Mesothelial cell of epicardium (in vitro differentiated cells): ENCODE results near the gene EIF3A. TPM values are rescaled to one million over a fixed set of nuclear protein-coding genes. Genes with fewer than 3 reads are reported as not detected.
"Not testable (repeated sequence)": the region's sequence is repeated elsewhere in the genome, so short reads cannot be mapped to it uniquely, and the experiment has no call there.

ENCODE experiments used
- DNase-seq, 2 experiments: peaks; one replicate each; pipeline ENCODE4 v3.0.0; 2021; ENCODE audit warnings: low spot score in 2 of 2; ENCODE audit not compliant: unreplicated experiment in 2 of 2
- H3K27ac Mint-ChIP-seq: 2 replicates; pipeline ENCODE4 v1.8.0; 2021; ENCODE audit warnings: mixed read lengths
- H3K27me3 Mint-ChIP-seq: 2 replicates; pipeline ENCODE4 v1.8.0; 2021; ENCODE audit warnings: low read depth, mixed read lengths
- H3K36me3 Mint-ChIP-seq: 2 replicates; pipeline ENCODE4 v1.8.0; 2021; ENCODE audit warnings: mixed read lengths
- H3K4me1 Mint-ChIP-seq: 2 replicates; pipeline ENCODE4 v1.8.0; 2021; ENCODE audit warnings: mixed read lengths
- H3K4me3 Mint-ChIP-seq: 2 replicates; pipeline ENCODE4 v1.8.0; 2021; ENCODE audit warnings: mild to moderate bottlenecking, moderate library complexity, mixed read lengths
- H3K9me3 Mint-ChIP-seq: 2 replicates; pipeline ENCODE4 v1.8.0; 2021; ENCODE audit warnings: mixed read lengths
- CTCF ChIP-seq: fragments of 200-600 bp; sonication (generic); IDR thresholded peaks from one replicate; pipeline ENCODE4 v1.5.0; 2021; ENCODE audit warnings: antibody characterized with exemption; ENCODE audit not compliant: unreplicated experiment
- total RNA-seq: library from RNA; stranded (reverse); gene quantifications from 3 replicates; pipeline ENCODE4 v1.2.1, GENCODE V29; 2021

Gene EIF3A
- total RNA-seq, 1 donor from 2014 or later: 145 TPM

- Mint-ChIP-seq H3K27ac (no peak overlapping the region), H3K36me3 (peaks cover 35% of the 10 kb centered on the region), H3K4me3 (no peak overlapping the region), H3K9me3 (no peaks in the 10 kb centered on the region), H3K4me1 (peaks cover 2% of the 10 kb centered on the region), H3K27me3 (no peaks in the 10 kb centered on the region)
- no peak for DNase-seq
- TF ChIP-seq CTCF: no peak
Observed at GRCh38 chr10:119112056-119112455, 31.4 kb upstream of the EIF3A start.

DNA sequence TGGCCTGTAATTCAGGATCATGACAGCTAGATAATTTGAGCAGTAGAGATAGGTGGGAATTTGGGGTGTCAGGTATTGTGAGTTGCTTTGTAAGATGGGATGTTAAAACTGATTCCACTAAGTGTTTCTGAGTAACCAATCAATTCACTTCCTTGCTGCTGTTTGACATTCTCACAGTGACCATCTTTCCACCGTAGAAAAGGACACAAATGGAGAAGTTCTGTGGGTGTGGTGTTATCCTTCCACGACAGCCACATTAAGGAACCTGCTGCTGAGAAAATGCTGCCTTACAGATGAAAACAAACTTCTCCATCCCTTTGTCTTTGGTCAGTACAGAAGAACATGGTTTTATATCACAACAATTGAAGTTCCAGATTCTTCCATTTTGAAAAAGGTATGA is 27.2 kb upstream of the EIF3A start:
- H3K4me3 Mint-ChIP-seq, DNase-seq, H3K27ac Mint-ChIP-seq, H3K27me3 Mint-ChIP-seq, H3K4me1 Mint-ChIP-seq, H3K9me3 Mint-ChIP-seq: not testable (repeated sequence)
- H3K36me3 Mint-ChIP-seq: peaks cover 17% of the 10 kb centered on the region

GRCh38 chr10:119107106-119107505 is 26.5 kb upstream of the EIF3A start:
- H3K36me3 Mint-ChIP-seq: peaks cover 15% of the 10 kb centered on the region
- H3K27me3 Mint-ChIP-seq, H3K4me1 Mint-ChIP-seq, H3K4me3 Mint-ChIP-seq, DNase-seq, H3K27ac Mint-ChIP-seq, H3K9me3 Mint-ChIP-seq: not testable (repeated sequence)

GRCh38 chr10:119105899-119106298 is 25.3 kb upstream of the EIF3A start:
- DNase-seq, H3K9me3 Mint-ChIP-seq, H3K4me1 Mint-ChIP-seq, H3K27ac Mint-ChIP-seq, H3K27me3 Mint-ChIP-seq, H3K36me3 Mint-ChIP-seq: not testable (repeated sequence)
- H3K4me3 Mint-ChIP-seq: peak overlapping the region; percentile 22

DNA sequence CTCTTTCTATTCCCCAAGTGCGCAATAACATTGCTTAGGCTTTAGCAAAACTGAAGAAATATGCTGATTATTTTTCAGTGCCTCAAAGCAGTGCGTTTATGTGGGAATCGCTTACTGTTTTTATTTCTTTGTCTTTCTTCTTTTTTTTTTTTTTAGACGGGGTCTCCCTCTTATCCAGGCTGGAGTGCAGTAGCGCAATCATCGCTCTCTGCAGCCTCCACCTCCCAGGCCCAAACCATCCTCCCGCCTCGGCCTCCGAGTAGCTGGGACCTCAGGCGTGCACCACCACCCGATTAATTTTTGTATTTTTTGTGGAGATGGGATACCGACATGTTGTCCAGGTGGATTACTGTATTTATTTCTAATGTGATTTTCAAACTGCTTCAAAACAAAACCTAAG is 24.5 kb upstream of the EIF3A start:
- H3K9me3 Mint-ChIP-seq: no peaks in the 10 kb centered on the region
- TF ChIP-seq CTCF: no peak
- peak overlapping the region; percentile 74 for H3K4me3 Mint-ChIP-seq
- H3K36me3 Mint-ChIP-seq: peaks cover 10% of the 10 kb centered on the region
- DNase-seq: no peak
- H3K27me3 Mint-ChIP-seq: no peaks in the 10 kb centered on the region
- peaks cover 8% of the 10 kb centered on the region for H3K4me1 Mint-ChIP-seq
- H3K27ac Mint-ChIP-seq: no peak overlapping the region

GRCh38 chr10:119104654-119105015 is 24.0 kb upstream of the EIF3A start:
- no peak for DNase-seq

DNA sequence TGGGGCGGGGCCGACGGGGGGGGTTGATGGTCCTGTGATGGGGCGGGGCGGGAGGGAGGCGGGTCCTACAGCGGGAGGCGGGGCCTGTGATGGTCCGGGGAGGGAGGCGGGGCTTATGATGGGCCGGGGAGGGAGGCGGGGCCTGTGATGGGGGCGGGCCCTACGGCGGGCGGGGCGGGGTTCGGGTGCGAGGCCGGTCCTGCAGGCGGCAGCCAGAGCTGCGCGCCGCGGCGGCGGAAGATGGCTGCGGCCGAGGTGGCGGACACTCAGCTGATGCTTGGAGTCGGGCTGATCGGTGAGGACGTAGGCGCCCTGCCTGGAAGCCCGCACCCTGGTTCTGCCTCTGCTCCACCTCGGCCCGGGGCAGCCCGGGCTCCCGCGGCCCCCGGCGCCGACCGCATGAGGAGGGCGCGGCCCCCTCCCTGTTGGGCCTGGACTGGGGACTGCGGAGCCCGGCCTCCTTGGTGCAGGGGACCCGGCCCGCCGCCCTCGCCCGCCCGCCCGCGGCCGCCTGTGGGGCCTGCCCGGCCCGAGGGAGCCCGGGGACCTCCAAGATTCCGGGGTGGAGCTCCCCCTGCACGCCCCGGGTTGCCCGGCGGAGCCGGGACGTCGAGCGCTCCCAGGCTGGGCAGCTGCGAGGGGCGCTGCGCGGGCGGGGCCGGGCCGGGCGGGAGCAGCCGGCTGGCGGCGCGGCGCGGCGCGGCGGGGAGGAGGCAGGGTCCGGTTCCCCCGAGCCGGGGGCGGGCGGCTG is 23.5 kb upstream of the EIF3A start, which contains the start of gene DENND10:
TSS of gene DENND10 (plus strand) at position 211 of the 751 bp plus-strand sequence. CDS start at position 241, 30 bp downstream.
- Mint-ChIP-seq H3K9me3 (no peaks in the 10 kb centered on the region), H3K36me3 (peaks cover 6% of the 10 kb centered on the region), H3K4me3 (peak within 1 kb of the TSS; percentile 74), H3K4me1 (peaks cover 8% of the 10 kb centered on the region), H3K27me3 (no peaks in the 10 kb centered on the region), H3K27ac (no peak within 1 kb of the TSS)
- TF ChIP-seq CTCF: no peak
- DNase-seq: peak; percentile 79 to 83

More at GRCh38 chr10:119104654-119105015, 24.0 kb upstream of the EIF3A start:
- H3K4me3 Mint-ChIP-seq: peak overlapping the region; percentile 74
- H3K4me1 Mint-ChIP-seq: peaks cover 8% of the 10 kb centered on the region
- H3K27me3 Mint-ChIP-seq: no peaks in the 10 kb centered on the region
- no peak for TF ChIP-seq CTCF
- H3K36me3 Mint-ChIP-seq: peaks cover 6% of the 10 kb centered on the region
- no peaks in the 10 kb centered on the region for H3K9me3 Mint-ChIP-seq
- H3K27ac Mint-ChIP-seq: no peak overlapping the region
